SJSA1 (cell line): ENCODE results near the gene TMEM234. TPM values are rescaled to one million over a fixed set of nuclear protein-coding genes. Genes with fewer than 3 reads are reported as not detected.

ENCODE experiments used
- DNase-seq, 2 experiments: peaks; one replicate each; pipeline ENCODE4 v3.0.0-alpha.2; 2015 to 2020; ENCODE audit warnings: low spot score in 2 of 2, low read depth in 1 of 2
- H3K27ac ChIP-seq: fragments of 250-450 bp; sonication (Bioruptor Pico); 2 replicates; pipeline ENCODE4 v1.5.1; 2020; ENCODE audit warnings: mild to moderate bottlenecking, moderate library complexity
- H3K27me3 ChIP-seq: fragments of 250-450 bp; sonication (Bioruptor Pico); replicated peaks from 2 replicates; pipeline ENCODE4 v1.5.1; 2020; ENCODE audit warnings: mild to moderate bottlenecking, moderate library complexity
- H3K36me3 ChIP-seq: fragments of 250-450 bp; sonication (Bioruptor Pico); 2 replicates; pipeline ENCODE4 v1.5.1; 2020; ENCODE audit warnings: mild to moderate bottlenecking
- H3K4me1 ChIP-seq: fragments of 250-450 bp; sonication (Bioruptor Pico); replicated peaks from 2 replicates; pipeline ENCODE4 v1.6.1; 2021; ENCODE audit warnings: mild to moderate bottlenecking
- H3K4me3 ChIP-seq: fragments of 250-450 bp; sonication (Bioruptor Pico); 2 replicates; pipeline ENCODE4 v1.5.1; 2020; ENCODE audit warnings: mild to moderate bottlenecking
- H3K9me3 ChIP-seq: fragments of 250-450 bp; sonication (Bioruptor Pico); replicated peaks from 2 replicates; pipeline ENCODE4 v1.5.1; 2020; ENCODE audit warnings: mild to moderate bottlenecking
- total RNA-seq: library from RNA; depleted of rRNA; stranded (reverse); fragments of >200 nt; shearing (Covaris generic); gene quantifications from 2 replicates; pipeline ENCODE4 v1.2.3, GENCODE V29; 2014

TMEM234 gene
- total RNA-seq, 1 experiment from 2014 or later = 9.2 TPM

GRCh38 chr1:32186077-32186476 lies 36.1 kb downstream of the TMEM234 start:
- H3K4me3 ChIP-seq = no peak overlapping the region
- DNase-seq = no peak
- peaks cover 100% of the 10 kb centered on the region for H3K36me3 ChIP-seq
- H3K27me3 ChIP-seq = no peaks in the 10 kb centered on the region
- H3K9me3 ChIP-seq = no peaks in the 10 kb centered on the region
- H3K4me1 ChIP-seq = peaks cover 6% of the 10 kb centered on the region
- no peak overlapping the region for H3K27ac ChIP-seq

GRCh38 chr1:32184650-32185049 lies 37.5 kb downstream of the TMEM234 start:
- Histone ChIP-seq H3K27ac (no peak overlapping the region), H3K36me3 (peaks cover 98% of the 10 kb centered on the region)

DNA sequence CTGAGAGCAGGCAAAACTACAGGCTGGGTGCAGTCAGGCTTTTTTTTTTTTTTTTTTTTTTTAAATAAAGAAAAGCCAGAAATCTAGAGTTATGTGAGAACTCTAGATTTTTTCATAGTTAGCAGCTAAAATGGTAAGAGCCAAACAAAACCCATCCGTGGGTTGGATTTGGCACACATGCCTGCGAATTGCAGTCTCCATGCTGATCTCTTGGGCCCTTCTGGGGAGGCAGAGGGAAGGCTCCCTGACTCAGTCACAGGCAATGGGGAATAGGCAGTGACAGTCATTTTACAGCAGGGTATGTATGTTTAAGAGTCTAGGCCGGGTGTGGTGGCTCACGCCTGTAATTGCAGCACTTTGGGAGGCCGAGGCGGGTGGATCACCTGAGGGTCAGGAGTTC lies 40.1 kb downstream of the TMEM234 start:
- Histone ChIP-seq H3K4me1 (peaks cover 22% of the 10 kb centered on the region), H3K9me3 (no peaks in the 10 kb centered on the region), H3K4me3 (no peak overlapping the region), H3K27me3 (no peaks in the 10 kb centered on the region), H3K36me3 (peaks cover 72% of the 10 kb centered on the region), H3K27ac (no peak overlapping the region)
- DNase-seq = no peak

More at GRCh38 chr1:32184650-32185049, 37.5 kb downstream of the TMEM234 start:
- peaks cover 13% of the 10 kb centered on the region for H3K4me1 ChIP-seq
- no peaks in the 10 kb centered on the region for H3K27me3 ChIP-seq
- DNase-seq = no peak
- no peaks in the 10 kb centered on the region for H3K9me3 ChIP-seq
- no peak overlapping the region for H3K4me3 ChIP-seq

DNA sequence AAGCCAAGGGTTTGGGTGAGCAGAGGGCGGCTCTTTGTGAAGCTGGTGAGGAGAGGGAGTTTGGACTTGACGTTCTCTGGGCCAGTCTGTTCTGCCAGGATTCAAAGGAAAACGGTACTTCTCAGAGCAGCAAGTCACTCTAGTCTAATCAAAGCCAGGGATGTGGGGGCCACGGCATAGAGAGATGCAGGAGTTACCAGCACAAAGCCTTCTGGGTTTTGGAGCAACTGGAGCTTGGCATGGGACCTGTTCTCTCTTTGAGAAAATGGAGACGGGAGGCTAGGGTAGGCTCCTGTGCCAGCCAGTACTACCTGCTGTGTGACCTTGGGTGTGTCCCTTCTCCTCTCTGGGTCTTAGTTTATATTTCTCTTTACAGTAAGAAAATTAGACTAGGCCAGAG lies 40.6 kb downstream of the TMEM234 start:
- no peak for DNase-seq
- Histone ChIP-seq H3K9me3 (no peaks in the 10 kb centered on the region), H3K36me3 (peaks cover 67% of the 10 kb centered on the region), H3K4me1 (peaks cover 22% of the 10 kb centered on the region), H3K27me3 (no peaks in the 10 kb centered on the region), H3K27ac (no peak overlapping the region), H3K4me3 (no peak overlapping the region)

DNA sequence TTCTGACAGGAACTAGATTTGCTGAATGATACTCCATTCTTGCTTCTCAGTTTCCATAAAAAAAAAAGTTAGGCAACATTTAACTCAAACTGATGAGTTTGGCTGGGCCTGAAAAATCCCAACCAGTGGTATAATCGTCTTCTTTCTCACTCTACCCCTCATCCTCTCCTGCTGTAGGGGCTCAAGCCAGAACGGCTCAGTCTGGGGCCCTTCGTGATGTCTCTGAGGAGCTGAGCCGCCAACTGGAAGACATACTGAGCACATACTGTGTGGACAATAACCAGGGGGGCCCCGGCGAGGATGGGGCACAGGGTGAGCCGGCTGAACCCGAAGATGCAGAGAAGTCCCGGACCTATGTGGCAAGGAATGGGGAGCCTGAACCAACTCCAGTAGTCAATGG lies 41.1 kb downstream of the TMEM234 start:
- Histone ChIP-seq H3K4me3 (peak overlapping the region; percentile 54), H3K27ac (no peak overlapping the region), H3K36me3 (peaks cover 62% of the 10 kb centered on the region), H3K9me3 (no peaks in the 10 kb centered on the region), H3K27me3 (no peaks in the 10 kb centered on the region), H3K4me1 (peaks cover 22% of the 10 kb centered on the region)
- no peak for DNase-seq

DNA sequence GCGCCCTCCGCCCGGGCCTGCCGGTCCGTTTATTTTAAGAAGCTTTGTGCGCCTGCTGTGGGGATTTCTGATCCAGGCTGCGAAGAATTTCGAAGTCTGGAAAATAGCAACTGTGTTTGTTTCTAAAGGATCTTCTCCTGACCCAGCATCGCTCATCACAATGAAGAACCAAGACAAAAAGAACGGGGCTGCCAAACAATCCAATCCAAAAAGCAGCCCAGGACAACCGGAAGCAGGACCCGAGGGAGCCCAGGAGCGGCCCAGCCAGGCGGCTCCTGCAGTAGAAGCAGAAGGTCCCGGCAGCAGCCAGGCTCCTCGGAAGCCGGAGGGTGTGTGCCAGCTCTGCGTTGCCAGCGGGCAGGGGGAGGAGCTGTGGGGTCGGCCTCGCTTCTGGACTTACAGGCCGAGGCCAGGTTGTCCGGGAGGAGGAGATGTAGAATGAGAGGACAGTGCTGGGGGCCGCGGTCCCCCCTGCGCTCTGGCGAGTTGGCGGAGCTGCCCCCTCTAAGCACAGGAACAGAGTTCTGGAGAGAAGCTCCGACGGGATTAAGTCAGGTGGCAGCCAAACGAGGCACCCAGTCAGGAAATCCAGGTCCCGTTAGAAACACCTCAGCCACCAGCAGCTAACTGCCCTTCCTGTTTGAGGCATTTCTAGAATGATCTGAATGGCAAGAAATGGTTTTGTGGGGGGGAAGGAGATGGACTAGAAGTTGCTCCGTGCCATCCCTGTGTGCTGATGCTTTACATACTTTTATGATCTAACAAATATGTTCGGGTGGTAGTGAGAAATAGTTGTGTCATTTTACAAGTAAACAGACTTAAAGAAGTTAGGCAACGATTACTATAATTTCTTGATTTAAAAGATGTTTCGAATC lies 41.7 kb downstream of the TMEM234 start:
- Histone ChIP-seq H3K4me1 (peaks cover 22% of the 10 kb centered on the region), H3K27ac (peak overlapping the region; percentile 81), H3K9me3 (no peaks in the 10 kb centered on the region), H3K27me3 (no peaks in the 10 kb centered on the region), H3K4me3 (peak overlapping the region; percentile 54), H3K36me3 (peaks cover 55% of the 10 kb centered on the region)
- DNase-seq = peak in 1 of 2 experiments; percentile 64

GRCh38 chr1:32179443-32180185 lies 42.5 kb downstream of the TMEM234 start, which contains the start of gene TXLNA:
Gene TXLNA (plus strand): TSS chr1:32179675. CDS start chr1:32180346, 671 bp downstream.
- Histone ChIP-seq H3K4me3 (peak within 1 kb of the TSS; percentile 54), H3K27ac (peak within 1 kb of the TSS; percentile 81), H3K4me1 (peaks cover 22% of the 10 kb centered on the region), H3K36me3 (peaks cover 47% of the 10 kb centered on the region), H3K27me3 (no peaks in the 10 kb centered on the region), H3K9me3 (no peaks in the 10 kb centered on the region)
- peak; percentile 96 to 97 for DNase-seq

DNA sequence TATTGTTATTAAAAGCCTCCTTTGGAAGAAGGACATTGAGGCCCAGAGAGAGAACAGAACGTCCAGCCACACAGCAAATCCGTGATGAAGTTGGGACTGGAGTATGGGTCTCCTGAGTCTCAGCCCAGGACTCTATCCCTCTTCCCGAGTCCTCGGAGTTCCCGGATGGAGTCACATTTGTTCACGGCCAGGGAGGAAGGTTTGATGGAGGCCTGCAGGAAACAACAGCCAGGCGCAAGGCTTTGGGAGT lies 43.0 kb downstream of the TMEM234 start:
- Histone ChIP-seq H3K27ac (peak overlapping the region; percentile 81; the same call in 1 of the 2 replicates), H3K4me1 (peaks cover 22% of the 10 kb centered on the region), H3K27me3 (no peaks in the 10 kb centered on the region), H3K36me3 (peaks cover 46% of the 10 kb centered on the region), H3K4me3 (peak overlapping the region; percentile 54), H3K9me3 (no peaks in the 10 kb centered on the region)
- no peak for DNase-seq

GRCh38 chr1:32178380-32179192 lies 43.6 kb downstream of the TMEM234 start:
- no peaks in the 10 kb centered on the region for H3K9me3 ChIP-seq
- no peaks in the 10 kb centered on the region for H3K27me3 ChIP-seq
- peaks cover 22% of the 10 kb centered on the region for H3K4me1 ChIP-seq
- no peak overlapping the region for H3K4me3 ChIP-seq
- H3K27ac ChIP-seq = peak overlapping the region; percentile 81; the same call in 1 of the 2 replicates
- peaks cover 44% of the 10 kb centered on the region for H3K36me3 ChIP-seq
- DNase-seq = no peak

- H3K27ac ChIP-seq = no peak overlapping the region
- DNase-seq = peak; percentile 59 to 61
- peaks cover 15% of the 10 kb centered on the region for H3K4me1 ChIP-seq
- no peaks in the 10 kb centered on the region for H3K27me3 ChIP-seq
- no peaks in the 10 kb centered on the region for H3K9me3 ChIP-seq
- H3K36me3 ChIP-seq = peaks cover 45% of the 10 kb centered on the region
- H3K4me3 ChIP-seq = no peak overlapping the region
Observed at GRCh38 chr1:32172621-32173245, 49.4 kb downstream of the TMEM234 start.

GRCh38 chr1:32170991-32171390 lies 51.2 kb downstream of the TMEM234 start:
- Histone ChIP-seq H3K27ac (no peak overlapping the region), H3K36me3 (peaks cover 58% of the 10 kb centered on the region), H3K4me3 (no peak overlapping the region), H3K4me1 (peaks cover 15% of the 10 kb centered on the region), H3K9me3 (no peaks in the 10 kb centered on the region), H3K27me3 (no peaks in the 10 kb centered on the region)
- no peak for DNase-seq
